Ectodermal cell (in vitro differentiated cells): ENCODE data around the gene SORCS2.
A peak's percentile ranks its signal among the peaks of the same experiment; 100 is the strongest.

Experiments
- H3K27ac ChIP-seq: 2 replicates; pipeline ENCODE4 v1.7.0; 2013; ENCODE audit warnings: mild to moderate bottlenecking, low read depth, low read length; ENCODE audit not compliant: insufficient read depth, poor library complexity, severe bottlenecking
- H3K27me3 ChIP-seq: 2 replicates; pipeline ENCODE4 v1.7.0; 2013; ENCODE audit warnings: mild to moderate bottlenecking, low read length; ENCODE audit not compliant: insufficient read depth, control insufficient read depth, poor library complexity, severe bottlenecking
- H3K36me3 ChIP-seq: one replicate; pipeline ENCODE4 v1.7.0; 2013; ENCODE audit warnings: low read length; ENCODE audit not compliant: control insufficient read depth, insufficient read depth
- H3K4me1 ChIP-seq: one replicate; pipeline ENCODE4 v1.7.0; 2013; ENCODE audit warnings: low read length; ENCODE audit not compliant: control insufficient read depth, insufficient read depth
- H3K4me3 ChIP-seq: 2 replicates; pipeline ENCODE4 v1.7.0; 2013; ENCODE audit warnings: low read depth, low read length, control low read depth; ENCODE audit not compliant: insufficient read depth
- H3K9me3 ChIP-seq: 2 replicates; pipeline ENCODE4 v1.7.0; 2013; ENCODE audit warnings: mild to moderate bottlenecking, low read length, moderate library complexity; ENCODE audit not compliant: control insufficient read depth
- WGBS, 2 experiments: methylation state at CpG; one replicate each; pipeline ENCODE4 v1.1.7; 2013; ENCODE audit warnings: missing lambda C conversion rate in 2 of 2; 5-methylcytosine and 5-hydroxymethylcytosine counted together

Gene SORCS2

GRCh38 chr4:7191546-7192251, 639 bp upstream of the SORCS2 start:
- Histone ChIP-seq H3K27ac (no peak overlapping the region), H3K4me3 (no peak overlapping the region), H3K9me3 (no peaks in the 10 kb centered on the region), H3K36me3 (no peaks in the 10 kb centered on the region), H3K27me3 (peaks cover 66% of the 10 kb centered on the region), H3K4me1 (peaks cover 22% of the 10 kb centered on the region)
- 80 to 81% methylated on average over 22 of the region's 22 CpGs for WGBS, 2 experiments

DNA sequence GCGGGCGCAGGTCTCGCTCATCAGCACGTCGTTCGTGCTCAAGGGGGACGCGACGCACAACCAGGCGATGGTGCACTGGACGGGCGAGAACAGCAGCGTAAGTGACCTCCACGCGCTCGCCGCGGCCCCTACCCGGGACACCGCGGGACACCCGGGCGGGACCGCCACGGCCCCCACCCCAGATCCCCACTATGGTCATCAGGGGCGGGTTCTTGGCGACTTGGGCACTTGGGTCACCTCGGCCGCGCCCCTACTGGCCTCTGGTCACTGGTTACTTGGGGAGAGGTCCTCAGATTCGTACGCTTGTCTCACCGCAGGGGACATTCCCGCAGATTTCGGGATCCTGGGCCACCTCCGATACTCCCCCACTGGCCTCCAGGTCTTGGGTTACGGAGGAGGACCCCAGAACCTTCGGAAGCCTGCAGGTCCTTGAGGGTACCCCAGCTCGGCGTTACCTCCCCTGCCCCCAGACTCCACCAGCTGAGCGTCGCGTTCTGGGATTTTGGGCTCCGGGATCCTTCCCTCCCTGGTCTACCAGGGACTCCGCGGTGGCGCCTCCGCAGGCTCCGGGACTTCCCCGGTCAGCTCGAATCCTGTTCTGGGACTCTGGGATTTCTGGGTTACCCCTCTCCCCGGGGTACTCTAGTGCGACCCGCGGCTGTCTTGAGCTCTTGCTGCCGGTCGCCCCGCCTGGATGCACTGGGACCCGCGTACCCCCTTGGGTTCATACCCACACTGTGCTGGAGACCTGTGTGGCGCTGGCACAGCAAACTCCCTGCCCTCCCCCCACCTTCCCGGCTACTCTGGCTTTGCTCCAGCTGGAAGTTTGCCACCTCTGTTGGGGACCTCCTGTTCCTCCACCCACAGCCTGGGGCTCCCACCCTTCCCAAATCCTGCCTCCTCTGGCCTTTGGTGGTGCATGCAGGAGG, 956 bp downstream of the SORCS2 start:
- 4 to 5% methylated on average over 62 of the region's 62 CpGs for WGBS, 2 experiments
- Histone ChIP-seq H3K4me3 (peak overlapping the region; percentile 43), H3K36me3 (no peaks in the 10 kb centered on the region), H3K27me3 (peaks cover 64% of the 10 kb centered on the region), H3K9me3 (no peaks in the 10 kb centered on the region), H3K27ac (no peak overlapping the region), H3K4me1 (peaks cover 19% of the 10 kb centered on the region)

GRCh38 chr4:7194251-7195140, 2.2 kb downstream of the SORCS2 start:
- Histone ChIP-seq H3K9me3 (no peaks in the 10 kb centered on the region), H3K4me1 (peaks cover 19% of the 10 kb centered on the region), H3K27me3 (peaks cover 52% of the 10 kb centered on the region), H3K4me3 (peak overlapping the region; percentile 1), H3K36me3 (no peaks in the 10 kb centered on the region), H3K27ac (no peak overlapping the region)
- 59 to 66% methylated on average over 6 of the region's 6 CpGs for WGBS, 2 experiments

GRCh38 chr4:7195141-7195515, 2.8 kb downstream of the SORCS2 start:
- no peaks in the 10 kb centered on the region for H3K36me3 ChIP-seq
- WGBS, 2 experiments: 92 to 97% methylated on average over 5 of the region's 5 CpGs
- no peaks in the 10 kb centered on the region for H3K9me3 ChIP-seq
- H3K27ac ChIP-seq: no peak overlapping the region
- H3K4me1 ChIP-seq: peaks cover 19% of the 10 kb centered on the region
- H3K27me3 ChIP-seq: peaks cover 46% of the 10 kb centered on the region
- H3K4me3 ChIP-seq: no peak overlapping the region

DNA sequence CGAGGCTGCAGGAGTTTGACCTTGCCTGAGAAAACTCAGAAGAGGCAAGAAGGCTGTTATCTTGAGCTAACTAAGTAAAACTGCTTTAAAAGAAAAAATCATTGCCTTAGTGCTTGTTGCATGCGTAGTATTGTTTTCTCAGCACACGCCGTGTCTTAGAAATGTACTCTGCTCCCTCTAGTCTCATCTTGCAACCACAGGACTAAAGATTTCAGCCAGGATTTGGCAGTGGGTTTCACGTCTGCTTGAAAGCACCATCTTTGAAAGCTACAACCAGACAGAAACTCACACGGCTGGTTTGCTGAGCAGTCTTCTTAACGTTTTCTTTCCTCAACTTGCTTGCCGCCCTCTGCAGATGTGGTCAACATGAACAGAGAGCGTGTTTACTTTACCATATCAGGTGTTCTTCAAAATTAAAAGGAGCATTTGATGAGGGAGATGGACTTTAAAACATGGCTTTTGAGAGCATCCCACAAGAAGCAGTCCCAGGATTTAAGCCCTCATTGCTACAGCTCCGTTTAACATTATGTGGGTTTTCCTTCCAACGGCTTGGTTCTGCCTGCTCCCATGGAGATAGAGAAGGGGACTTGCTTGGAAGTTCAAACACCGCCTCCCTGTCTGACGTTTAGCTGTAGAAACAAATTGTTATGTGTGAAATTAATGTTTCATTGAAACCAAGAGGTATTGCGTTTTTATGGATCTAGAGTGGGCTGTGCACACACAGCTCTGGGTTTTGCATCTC, 3.4 kb downstream of the SORCS2 start:
- Histone ChIP-seq H3K36me3 (no peaks in the 10 kb centered on the region), H3K27ac (no peak overlapping the region), H3K27me3 (peaks cover 40% of the 10 kb centered on the region), H3K9me3 (no peaks in the 10 kb centered on the region), H3K4me3 (no peak overlapping the region), H3K4me1 (peaks cover 19% of the 10 kb centered on the region)
- 84 to 86% methylated on average over 14 of the region's 14 CpGs for WGBS, 2 experiments

- no peak overlapping the region for H3K4me3 ChIP-seq
- no peak overlapping the region for H3K27ac ChIP-seq
- no peaks in the 10 kb centered on the region for H3K9me3 ChIP-seq
- peaks cover 34% of the 10 kb centered on the region for H3K27me3 ChIP-seq
- H3K4me1 ChIP-seq: peaks cover 19% of the 10 kb centered on the region
- 68 to 77% methylated on average over 7 of the region's 7 CpGs for WGBS, 2 experiments
- no peaks in the 10 kb centered on the region for H3K36me3 ChIP-seq
These were observed 3.9 kb downstream of the SORCS2 start for GRCh38 chr4:7196288-7196651.

DNA sequence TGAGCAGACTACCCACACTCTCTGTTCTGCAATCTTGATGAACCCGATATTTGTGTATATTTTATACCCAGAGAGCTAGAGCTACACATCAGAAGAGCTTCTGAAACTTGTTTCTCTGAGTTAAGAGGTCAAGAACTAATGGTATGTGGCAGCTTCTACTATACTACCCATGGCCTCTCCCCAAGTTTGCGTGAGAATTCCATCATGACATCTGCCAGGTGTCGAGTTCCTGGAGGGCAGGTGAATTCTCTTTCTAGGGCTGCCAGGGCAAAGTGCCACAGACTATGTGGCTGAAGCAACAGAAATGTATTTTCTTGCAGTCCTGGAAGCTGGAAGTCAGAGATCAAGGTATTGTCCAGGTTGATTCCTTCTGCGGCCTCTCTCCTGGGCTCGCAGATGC, 4.4 kb downstream of the SORCS2 start:
- 88 to 91% methylated on average over 5 of the region's 5 CpGs for WGBS, 2 experiments
- Histone ChIP-seq H3K4me3 (no peak overlapping the region), H3K9me3 (no peaks in the 10 kb centered on the region), H3K27me3 (peaks cover 30% of the 10 kb centered on the region), H3K4me1 (peaks cover 19% of the 10 kb centered on the region), H3K27ac (no peak overlapping the region), H3K36me3 (no peaks in the 10 kb centered on the region)

DNA sequence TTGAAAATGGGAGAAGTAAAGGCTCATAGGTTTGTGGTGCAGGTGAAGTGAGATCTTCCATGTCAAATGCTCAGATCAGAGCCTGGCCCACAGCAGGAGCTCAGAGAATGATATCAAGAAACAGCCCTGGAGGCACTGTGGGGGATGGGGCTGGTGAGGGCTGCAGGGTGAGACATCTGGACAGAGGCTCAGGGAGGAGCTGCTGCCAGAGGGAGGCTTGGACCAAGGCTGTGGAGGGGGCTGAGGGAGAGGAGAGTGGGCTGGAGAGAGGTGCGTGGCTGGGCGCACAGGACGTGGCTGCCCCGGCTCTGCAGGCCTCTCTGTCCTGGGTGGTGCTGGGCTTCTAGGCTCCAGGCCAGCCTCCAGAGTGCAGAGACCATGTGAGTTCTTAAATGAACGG, 5.6 kb downstream of the SORCS2 start:
- no peaks in the 10 kb centered on the region for H3K36me3 ChIP-seq
- WGBS, 2 experiments: 93 to 95% methylated on average over 5 of the region's 5 CpGs
- no peak overlapping the region for H3K27ac ChIP-seq
- peaks cover 19% of the 10 kb centered on the region for H3K4me1 ChIP-seq
- peaks cover 23% of the 10 kb centered on the region for H3K27me3 ChIP-seq
- H3K4me3 ChIP-seq: no peak overlapping the region
- no peaks in the 10 kb centered on the region for H3K9me3 ChIP-seq

DNA sequence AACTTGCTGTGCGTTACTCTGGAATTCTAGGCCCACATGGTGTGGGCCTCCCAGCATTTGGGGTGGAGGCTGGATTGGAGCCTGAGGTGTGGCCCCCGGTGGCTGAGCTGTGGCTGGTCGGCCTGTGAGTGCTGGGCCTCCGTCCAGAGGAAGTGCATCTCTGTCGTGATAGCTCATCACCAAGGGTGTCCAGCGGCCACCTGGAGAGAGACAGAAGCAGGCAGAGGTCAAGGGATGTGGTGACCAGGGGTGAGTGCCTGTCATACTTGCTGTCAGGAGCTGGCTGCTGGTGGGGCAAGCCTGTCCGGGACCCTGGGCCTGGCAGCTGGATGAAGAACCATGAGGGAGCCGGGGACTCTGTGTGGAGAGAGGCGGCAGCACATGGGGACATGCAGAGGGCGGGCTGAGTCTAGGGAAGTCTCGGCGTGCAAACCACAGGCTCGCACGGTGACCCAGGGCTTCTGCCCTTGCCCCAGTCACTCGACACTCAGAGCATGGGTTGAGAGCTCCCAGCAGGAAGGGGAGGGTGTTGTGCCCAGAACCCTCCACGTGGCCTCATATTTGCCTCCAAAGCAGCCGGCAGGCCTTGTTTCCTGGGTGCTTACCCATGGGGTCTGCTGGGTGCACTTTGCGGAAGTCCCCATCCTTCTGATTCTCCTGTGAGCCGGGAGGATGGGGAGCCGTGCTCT, 6.2 kb downstream of the SORCS2 start:
- peaks cover 16% of the 10 kb centered on the region for H3K27me3 ChIP-seq
- H3K4me3 ChIP-seq: no peak overlapping the region
- no peaks in the 10 kb centered on the region for H3K9me3 ChIP-seq
- H3K4me1 ChIP-seq: peaks cover 17% of the 10 kb centered on the region
- no peaks in the 10 kb centered on the region for H3K36me3 ChIP-seq
- no peak overlapping the region for H3K27ac ChIP-seq
- 89 to 91% methylated on average over 20 of the region's 20 CpGs for WGBS, 2 experiments
